ENCODE results near the gene FHAD1. TPM values are rescaled to one million over a fixed set of nuclear protein-coding genes. Genes with fewer than 3 reads are reported as not detected.

Gene FHAD1
- total RNA-seq, 1 experiment from 2014 or later, result 1.9 TPM

DNA sequence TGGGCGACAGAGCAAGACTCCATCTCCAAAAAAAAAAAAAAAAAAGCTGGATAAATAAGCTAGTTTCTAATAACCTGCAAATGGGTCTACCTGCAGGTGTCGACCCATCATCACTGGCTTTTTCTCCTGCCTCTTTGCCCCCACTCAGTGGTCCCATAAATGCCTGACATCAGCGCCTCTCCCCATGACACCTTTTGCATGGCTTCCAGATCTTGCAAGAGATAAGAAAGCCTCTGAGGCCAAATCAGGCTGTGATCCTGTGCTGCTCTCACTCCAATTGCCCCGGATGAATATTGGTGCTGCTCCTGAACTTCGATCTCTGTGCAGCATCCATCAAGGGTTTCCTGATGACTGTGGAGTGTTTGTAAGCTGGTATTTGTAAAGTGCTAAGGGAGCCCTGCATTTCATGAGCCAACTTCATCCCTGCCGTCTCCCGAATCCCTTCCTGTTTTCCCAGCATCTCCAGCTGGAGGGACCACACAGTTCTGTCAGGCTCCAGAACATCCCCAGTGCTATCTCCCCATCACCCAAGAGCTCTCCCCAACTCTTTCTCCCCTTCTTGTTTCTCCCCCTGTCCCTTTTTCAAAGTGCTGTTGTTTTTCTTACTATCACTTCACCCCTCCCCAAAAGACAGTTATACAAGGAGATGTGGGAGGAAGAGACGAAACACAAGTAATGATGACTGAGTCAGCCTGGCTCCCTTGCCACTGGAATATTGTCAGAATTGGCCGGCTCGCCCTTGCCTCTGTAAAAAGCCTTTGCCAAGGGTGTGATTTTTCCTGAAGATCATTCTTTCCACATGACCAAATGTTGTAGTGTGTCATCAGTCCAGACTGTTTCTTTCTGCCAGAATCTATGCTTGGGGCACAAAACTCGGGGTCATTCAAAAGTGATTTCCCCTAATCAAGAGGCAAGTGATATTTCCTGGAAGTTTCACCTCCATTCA lies 159.9 kb downstream of the FHAD1 start:
- peaks cover 9% of the 10 kb centered on the region for H3K23me2 ChIP-seq (ENCODE audit: insufficient read length, low read depth, low read length, poor library complexity, severe bottlenecking)
- no peak overlapping the region for H3K4ac ChIP-seq (ENCODE audit: low read depth, low read length)
- H3K14ac ChIP-seq (ENCODE audit: insufficient read depth, low read length), result no peak overlapping the region
- H3K36me3 Mint-ChIP-seq (ENCODE audit: insufficient read depth in 1 of 3, low read depth in 3 of 3), result no peaks in the 10 kb centered on the region; a peak in 1 of 7 replicates
- WGBS (ENCODE audit: extremely low coverage, insufficient read length, low lambda C conversion rate), result no CpG with 5 or more reads among the region's 11 CpGs
- H2AFZ ChIP-seq (ENCODE audit: low read length), result no peak overlapping the region
- H2AK5ac ChIP-seq (ENCODE audit: insufficient read length, low read length), result no peak overlapping the region
- no peak overlapping the region for H3K56ac ChIP-seq (ENCODE audit: insufficient read length, low read depth, low read length)
- H3K4me1 Mint-ChIP-seq, result peaks cover 15 to 21% of the 10 kb centered on the region in 2 experiments
- no peak for DNase-seq
- H4K8ac ChIP-seq (replicated peaks; ENCODE audit: insufficient read length, low read depth, low read length), result no peak overlapping the region
- H3K23ac ChIP-seq (ENCODE audit: insufficient read length, low read depth, low read length), result no peak overlapping the region
- no peaks in the 10 kb centered on the region for H3K4me1 ChIP-seq (ENCODE audit: insufficient read depth, low read length)
- H3K4me2 ChIP-seq (ENCODE audit: insufficient read depth, insufficient read length, low read length), result no peak overlapping the region
- H3K79me1 ChIP-seq (ENCODE audit: insufficient read depth, low read depth, low read length, poor library complexity, severe bottlenecking), result no peaks in the 10 kb centered on the region
- H4K5ac ChIP-seq (ENCODE audit: insufficient read length, low read depth, low read length), result no peak overlapping the region
- TF ChIP-seq, protein P1, sequence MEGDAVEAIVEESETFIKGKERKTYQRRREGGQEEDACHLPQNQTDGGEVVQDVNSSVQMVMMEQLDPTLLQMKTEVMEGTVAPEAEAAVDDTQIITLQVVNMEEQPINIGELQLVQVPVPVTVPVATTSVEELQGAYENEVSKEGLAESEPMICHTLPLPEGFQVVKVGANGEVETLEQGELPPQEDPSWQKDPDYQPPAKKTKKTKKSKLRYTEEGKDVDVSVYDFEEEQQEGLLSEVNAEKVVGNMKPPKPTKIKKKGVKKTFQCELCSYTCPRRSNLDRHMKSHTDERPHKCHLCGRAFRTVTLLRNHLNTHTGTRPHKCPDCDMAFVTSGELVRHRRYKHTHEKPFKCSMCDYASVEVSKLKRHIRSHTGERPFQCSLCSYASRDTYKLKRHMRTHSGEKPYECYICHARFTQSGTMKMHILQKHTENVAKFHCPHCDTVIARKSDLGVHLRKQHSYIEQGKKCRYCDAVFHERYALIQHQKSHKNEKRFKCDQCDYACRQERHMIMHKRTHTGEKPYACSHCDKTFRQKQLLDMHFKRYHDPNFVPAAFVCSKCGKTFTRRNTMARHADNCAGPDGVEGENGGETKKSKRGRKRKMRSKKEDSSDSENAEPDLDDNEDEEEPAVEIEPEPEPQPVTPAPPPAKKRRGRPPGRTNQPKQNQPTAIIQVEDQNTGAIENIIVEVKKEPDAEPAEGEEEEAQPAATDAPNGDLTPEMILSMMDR (conservative IDR thresholded peaks at IDR 0.05), result no peak
- no peak overlapping the region for H2BK12ac ChIP-seq (ENCODE audit: insufficient read length, low read depth, low read length)
- H3K27ac ChIP-seq (ENCODE audit: insufficient read length, low read depth, low read length), result no peak overlapping the region
- H3K18ac ChIP-seq (ENCODE audit: insufficient read length, low read depth, low read length), result no peak overlapping the region
- H3K27me3 Mint-ChIP-seq (ENCODE audit: low read depth), result peaks cover 61% of the 10 kb centered on the region
- H3K4me3 Mint-ChIP-seq, result no peak overlapping the region
- no peak overlapping the region for H2BK5ac ChIP-seq (ENCODE audit: insufficient read length, low read length)
- H3K27ac Mint-ChIP-seq, result no peak overlapping the region
- H3K79me2 ChIP-seq (ENCODE audit: insufficient read depth, low read length), result no peaks in the 10 kb centered on the region
- no peak overlapping the region for H3T11ph ChIP-seq (ENCODE audit: low read length)
- H3K9ac ChIP-seq (ENCODE audit: extremely low read depth, insufficient read length, low read length), result no peak overlapping the region
- H3K27me3 ChIP-seq (ENCODE audit: insufficient read depth, low read length), result peaks cover 4% of the 10 kb centered on the region; the same call in 1 of the 2 replicates
- no peaks in the 10 kb centered on the region for H3K9me3 Mint-ChIP-seq
- no peaks in the 10 kb centered on the region for H3K9me3 ChIP-seq (ENCODE audit: control insufficient read depth, low read depth, low read length)
- H2BK20ac ChIP-seq (ENCODE audit: low read depth, low read length, poor library complexity, severe bottlenecking), result no peak overlapping the region
- H4K91ac ChIP-seq (ENCODE audit: insufficient read length, low read depth, low read length), result no peak overlapping the region
- H2BK120ac ChIP-seq (ENCODE audit: low read depth, low read length, poor library complexity, severe bottlenecking), result no peak overlapping the region
- no peak overlapping the region for H2BK15ac ChIP-seq (ENCODE audit: low read depth, low read length)
- no peaks in the 10 kb centered on the region for H4K20me1 ChIP-seq (ENCODE audit: control insufficient read depth, insufficient read depth, insufficient read length)
